GM19438 (cell line): Measurements from ENCODE around the gene PACSIN1.

ENCODE experiments used
- ATAC-seq: cut with Tn5 transposase; IDR thresholded peaks from one replicate; pipeline ENCODE4 v1.9.1; 2021; ENCODE audit warnings: low read depth; ENCODE audit not compliant: unreplicated experiment

PACSIN1 gene

GRCh38 chr6:34526241-34526972 is 60.5 kb downstream of the PACSIN1 start:
- ATAC-seq, result no peak

- no peak for ATAC-seq
Observed at GRCh38 chr6:34526992-34527728, 61.3 kb downstream of the PACSIN1 start.

DNA sequence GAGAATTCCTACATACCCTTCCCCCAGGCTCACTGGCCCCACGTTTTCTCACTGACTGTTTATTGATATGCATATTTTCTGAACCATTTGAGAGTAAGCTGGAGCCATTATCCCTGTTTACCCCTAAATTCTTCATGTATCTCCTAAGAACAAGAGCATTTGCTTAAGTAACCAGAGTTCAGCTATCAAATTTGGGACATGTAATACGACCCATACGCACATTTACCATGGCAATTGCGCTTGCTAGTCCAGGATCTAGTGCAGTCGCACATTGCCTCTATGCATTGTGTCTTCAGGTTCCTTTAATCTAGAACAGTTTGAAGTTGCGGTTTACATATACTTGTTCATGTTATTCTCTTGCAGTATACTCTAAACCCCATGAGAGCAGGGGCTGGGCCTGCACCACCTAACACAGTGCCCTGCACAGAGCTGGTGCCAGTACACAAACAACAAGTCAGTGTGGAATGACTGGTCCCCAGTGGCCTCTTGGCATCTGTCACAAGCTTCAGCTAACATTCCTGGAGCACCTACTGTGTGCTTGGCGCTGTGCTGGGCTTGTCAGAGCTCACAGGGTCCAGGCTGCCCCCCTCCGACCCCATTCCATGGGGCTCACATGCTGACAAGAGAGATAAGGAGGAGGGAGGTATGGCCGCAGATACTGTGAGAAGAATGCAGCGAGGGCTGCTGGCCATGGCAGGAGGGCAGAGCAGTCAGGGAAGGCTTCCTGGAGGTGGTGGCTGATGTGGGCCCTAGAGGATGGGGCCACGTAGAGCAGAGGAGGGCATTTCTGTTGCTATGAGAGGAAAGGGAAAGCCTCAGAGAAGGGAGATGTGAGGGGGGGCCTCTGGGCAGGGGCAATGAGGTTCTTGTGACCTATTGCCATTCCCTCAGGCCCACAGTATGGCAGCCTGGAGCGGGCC is 62.1 kb downstream of the PACSIN1 start:
- ATAC-seq, result no peak

GRCh38 chr6:34528996-34529664 is 63.3 kb downstream of the PACSIN1 start:
- ATAC-seq, result no peak

DNA sequence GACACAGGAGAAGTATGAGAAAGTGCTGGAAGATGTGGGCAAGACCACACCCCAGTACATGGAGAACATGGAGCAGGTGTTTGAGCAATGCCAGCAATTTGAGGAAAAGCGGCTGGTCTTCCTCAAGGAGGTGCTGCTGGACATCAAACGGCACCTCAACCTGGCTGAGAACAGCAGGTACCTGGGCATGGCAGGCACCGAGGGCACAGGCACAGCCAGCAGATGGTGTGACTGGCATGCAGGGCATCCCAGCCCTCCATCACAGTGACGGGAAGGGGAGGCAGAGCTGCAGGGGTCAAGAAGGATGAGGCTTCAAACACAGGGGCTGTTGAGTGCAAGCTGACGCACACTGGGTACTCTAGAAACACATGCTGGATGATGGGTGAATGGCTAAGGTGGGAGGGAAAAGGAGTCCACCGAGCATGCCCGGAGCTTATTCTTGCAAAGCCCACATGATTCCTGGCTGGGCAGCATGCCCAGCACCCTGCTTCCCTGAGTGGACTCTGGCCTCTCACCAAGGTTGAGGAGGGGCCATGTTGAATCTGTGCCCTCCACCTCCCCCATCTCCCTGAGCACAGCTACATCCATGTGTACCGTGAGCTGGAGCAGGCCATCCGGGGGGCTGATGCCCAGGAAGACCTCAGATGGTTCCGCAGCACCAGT is 63.9 kb downstream of the PACSIN1 start:
- ATAC-seq, result no peak

DNA sequence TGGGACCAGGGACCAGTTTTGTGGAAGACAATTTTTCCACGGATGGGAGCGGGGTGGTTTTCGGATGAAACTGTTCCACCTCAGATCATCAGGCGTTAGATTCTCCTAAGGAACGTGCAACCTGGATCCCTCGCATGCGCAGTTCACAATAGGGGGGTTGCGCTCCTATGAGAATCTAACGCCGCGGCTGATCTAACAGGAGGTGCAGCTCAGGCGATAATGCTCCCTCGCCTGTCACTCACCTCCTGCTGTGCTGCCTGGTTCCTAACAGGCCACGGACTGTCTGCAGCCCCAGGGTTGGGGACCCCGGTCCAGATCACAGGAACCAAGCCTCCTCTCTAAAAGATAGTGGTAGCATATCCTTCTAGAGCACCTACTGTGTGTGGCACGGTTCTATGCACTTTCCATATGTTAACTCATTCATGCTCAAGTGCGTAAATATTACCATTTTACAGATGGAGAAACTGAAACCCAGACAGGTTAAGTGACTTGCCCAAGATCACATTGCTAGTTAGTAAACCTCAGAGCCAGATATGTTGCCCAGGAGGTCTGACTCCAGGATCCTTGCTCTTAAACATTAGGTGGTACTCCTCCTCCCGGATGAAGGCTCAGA is 65.0 kb downstream of the PACSIN1 start:
- ATAC-seq, result no peak

DNA sequence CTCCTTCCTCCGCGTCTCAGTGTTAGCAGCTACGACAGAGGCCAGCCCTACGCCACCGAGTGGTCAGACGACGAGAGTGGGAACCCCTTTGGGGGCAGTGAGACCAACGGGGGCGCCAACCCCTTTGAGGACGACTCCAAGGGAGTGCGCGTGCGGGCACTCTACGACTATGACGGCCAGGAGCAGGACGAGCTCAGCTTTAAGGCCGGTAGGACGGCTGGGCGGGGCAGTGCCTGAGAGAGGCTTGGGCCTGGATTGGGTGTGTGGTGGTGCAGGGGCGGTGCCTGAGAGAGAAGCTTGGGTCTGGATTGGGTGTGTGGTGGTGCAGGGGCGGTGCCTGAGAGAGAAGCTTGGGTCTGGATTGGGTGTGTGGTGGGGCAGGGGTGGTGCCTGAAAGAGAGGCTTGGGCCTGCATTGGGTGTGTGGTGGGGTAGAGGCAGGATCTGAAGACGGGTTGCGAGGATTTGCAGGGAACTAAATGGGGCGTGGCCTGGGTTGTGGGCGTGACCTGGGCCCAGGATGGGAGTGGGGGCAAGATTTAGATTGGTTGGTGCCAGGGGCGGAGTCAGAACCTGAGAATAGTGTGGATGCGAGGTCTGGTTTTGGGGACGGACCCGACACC is 65.8 kb downstream of the PACSIN1 start:
- no peak for ATAC-seq

DNA sequence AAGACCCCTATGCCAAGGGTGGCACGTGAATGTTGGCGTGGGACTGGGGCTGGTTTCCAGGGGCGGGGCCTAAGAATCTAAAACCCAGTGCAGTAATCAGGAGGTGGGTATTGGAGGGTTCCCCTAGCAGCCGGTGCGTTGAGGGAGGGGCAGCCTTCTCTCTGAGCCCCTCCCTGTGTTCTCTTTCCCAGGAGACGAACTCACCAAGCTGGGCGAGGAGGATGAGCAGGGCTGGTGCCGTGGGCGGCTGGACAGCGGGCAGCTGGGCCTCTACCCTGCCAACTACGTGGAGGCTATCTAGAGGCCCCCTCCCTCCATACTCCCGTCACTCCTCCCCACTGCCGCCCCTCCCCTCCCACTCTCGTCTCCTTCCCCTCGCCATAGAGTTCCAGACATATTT is 66.4 kb downstream of the PACSIN1 start:
- ATAC-seq, result no peak

DNA sequence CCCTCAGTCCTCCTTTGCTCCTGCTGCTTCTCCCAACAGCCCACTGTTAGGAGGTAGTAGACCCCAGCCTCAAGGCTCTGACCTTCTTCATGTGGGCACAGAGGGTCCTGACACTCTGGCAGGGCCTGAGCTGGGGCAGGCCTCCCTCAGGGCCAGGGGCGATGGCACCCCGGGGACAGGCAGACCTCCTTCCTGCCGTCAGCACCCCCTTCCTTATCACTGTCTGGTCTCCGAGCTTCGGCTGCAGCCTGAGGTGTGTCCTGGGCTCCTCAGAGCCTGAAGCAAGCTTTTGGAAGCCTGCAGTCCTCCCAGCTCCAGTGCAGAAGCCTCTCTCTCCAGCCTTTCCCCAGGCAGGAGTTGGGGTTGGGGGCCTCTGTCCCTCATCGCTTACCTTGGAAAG is 68.3 kb downstream of the PACSIN1 start:
- no peak for ATAC-seq

- ATAC-seq, result no peak
Observed at GRCh38 chr6:34534656-34535055, 68.8 kb downstream of the PACSIN1 start.

DNA sequence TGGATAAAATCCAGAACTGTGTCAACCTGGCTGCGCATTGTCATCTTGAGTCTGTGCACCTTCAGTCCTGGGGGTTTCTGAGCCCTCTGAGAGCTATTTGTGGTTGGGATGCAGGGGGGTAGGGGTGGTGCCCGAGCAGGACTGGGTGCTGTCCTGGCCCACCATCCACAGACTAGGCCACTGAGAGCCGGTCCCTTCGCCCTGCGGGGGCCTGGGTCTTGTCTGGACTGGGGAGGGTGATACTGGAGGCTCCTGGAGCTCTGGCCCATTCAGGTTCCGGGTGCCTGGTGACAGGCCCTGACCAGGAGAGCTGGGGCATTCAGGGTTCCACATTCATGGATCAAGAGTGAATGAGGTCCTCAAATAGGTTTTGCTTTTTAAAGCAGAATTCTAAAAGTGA is 69.3 kb downstream of the PACSIN1 start:
- no peak for ATAC-seq

DNA sequence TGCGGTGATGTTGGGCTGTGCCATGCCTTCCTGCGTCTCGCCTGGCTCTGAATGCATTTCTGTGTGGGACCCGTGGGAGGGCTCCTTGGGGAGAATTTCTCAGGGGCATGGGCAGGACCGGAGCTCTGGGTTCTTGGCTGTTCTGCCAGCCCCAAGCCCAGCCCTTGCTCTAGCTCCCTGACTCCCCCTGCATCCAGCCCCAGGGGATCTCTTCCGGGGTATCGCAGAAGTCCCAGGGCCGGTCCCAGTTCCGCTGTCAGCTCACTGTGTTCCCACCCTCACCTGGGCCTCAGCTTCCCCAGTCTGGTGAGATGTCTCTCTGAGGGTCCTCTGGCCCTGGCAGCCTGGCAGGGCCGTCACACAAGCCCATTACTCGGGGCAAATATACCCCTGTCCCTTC is 69.8 kb downstream of the PACSIN1 start:
- no peak for ATAC-seq

- no peak for ATAC-seq
Observed at GRCh38 chr6:34536251-34536958, 70.5 kb downstream of the PACSIN1 start.

DNA sequence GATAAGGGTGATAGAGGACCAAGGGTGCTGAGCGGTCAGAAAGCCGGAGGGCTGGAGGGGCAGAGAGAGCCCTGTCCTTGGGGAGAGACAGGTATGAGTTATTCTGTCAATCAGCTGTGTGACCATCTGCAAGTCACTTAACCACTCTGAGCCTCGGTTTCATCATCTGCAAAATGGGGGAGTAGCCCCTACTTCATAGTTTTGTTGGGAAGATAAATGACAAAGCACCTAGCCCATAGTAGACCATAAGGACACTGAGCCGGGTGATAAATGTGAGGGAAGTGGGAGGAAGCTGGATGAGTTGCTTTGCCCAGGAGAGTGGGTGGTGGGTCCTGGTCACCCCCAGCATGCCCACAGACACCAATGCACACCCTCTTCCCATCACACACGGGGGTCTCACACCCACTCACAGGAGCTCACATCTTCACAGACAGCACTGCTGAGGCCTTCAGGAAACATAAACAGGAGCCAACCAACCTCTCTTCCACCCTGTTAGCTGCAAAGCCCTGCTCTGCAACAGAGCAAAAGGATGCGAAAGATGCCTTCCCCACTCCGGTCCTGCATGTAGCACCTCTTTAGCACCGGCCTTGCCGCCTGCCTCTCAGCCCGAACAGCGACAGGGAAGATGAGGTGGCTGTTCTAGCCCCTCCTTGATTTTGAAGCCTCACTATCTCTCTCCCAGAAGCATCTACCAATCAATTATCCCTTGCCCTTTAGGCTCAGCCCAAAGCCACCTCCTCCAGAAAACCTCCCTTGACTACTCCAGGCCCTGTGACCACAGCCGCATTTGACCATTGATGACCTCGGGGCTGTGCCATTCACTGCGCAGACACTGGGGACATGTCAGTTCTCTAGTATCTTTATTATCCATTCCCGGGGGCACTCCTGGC is 71.3 kb downstream of the PACSIN1 start:
- no peak for ATAC-seq

DNA sequence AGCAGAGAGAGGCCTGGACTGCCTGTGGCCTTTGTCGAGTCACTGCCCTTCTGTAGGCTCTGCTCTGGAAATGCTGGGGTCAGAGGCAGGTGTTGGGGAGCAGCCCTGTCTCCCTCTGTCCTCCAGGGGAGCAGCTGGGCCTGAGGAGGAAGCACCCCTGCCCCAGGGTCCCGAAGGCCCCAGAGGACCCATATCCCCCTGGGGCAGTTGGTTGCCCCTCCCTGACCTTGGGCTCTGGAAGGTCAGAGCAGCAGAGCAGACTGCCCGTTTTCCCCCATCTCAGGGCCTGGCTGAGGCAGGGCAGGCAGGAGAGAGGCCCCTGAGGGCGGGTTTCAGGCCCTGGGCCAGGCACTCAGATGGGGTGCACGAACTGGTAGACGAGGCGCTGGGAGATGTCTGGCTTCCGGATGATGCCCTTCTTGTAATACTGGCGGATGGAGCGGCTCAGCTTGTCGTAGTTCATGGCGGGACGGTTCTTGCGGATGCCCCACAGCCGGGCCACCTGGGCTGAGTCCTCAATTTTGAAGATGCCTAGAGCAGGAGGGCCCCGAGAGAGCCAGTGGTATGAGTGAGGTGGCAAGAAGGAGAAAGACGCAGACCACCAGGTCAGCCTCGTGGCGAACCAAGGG is 72.2 kb downstream of the PACSIN1 start:
- no peak for ATAC-seq

DNA sequence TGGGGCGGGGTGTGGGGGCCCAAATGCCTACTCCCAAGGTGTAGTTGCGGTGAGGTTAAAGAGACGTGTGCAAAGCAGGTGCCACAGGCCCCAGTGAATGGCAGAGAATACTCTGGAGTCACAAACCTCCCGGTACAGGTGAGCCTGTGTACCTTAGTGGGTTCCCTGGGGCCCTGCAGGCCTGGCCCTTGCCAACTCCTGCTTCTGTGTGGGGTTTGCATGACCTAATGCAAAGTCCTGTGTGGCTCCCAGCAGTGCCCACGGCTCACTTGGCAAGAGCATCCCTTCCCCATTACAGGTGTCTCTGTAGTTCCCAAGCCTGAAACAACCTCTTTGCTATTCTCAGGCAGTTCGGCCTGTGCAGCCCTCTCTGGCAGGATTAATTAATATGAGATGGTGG is 72.7 kb downstream of the PACSIN1 start:
- ATAC-seq, result no peak

DNA sequence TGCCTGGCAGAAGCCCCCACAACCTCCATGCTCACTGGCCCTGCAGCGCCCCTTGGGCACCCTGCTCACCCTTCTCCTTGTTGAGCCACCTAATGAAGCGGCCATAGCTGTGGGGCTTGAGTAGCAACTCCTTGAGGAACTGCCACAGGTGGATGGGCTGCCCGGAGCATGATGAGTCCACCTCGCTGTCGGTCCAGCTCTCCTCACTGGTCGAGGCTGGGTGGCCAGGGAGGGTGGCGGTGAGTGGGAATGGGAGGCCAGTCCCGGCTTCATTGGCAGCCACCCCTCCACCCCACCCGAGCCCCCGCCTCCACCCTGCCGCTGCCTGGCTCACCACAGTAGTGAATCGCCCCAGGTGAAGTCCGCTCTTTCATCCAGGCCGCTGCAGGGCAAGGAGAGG is 73.3 kb downstream of the PACSIN1 start:
- ATAC-seq, result no peak
